H1 (cell line): ENCODE measurements around the gene KRTAP17-1. TPM values are rescaled to one million over a fixed set of nuclear protein-coding genes. Genes with fewer than 3 reads are reported as not detected.

ENCODE experiments used
- BACH1 ChIP-seq: IDR thresholded peaks from 2 replicates; pipeline ENCODE4 v1.6.1; 2012; ENCODE audit warnings: low read length, improper control_type of control experiment
- CHD1 ChIP-seq: IDR thresholded peaks from 2 replicates; pipeline ENCODE4 v1.6.1; 2012; ENCODE audit warnings: low read depth, low read length, improper control_type of control experiment
- POLR2A ChIP-seq, 2 experiments: IDR thresholded peaks; 1 replicate in 1 of 2; 2 replicates in 1 of 2; pipeline ENCODE4 v1.6.1; 2011; ENCODE audit warnings: low read depth in 2 of 2, low read length in 2 of 2, mild to moderate bottlenecking in 2 of 2; ENCODE audit errors: control extremely low read depth in 1 of 2
- SIN3A ChIP-seq, 2 experiments: IDR thresholded peaks in 1 of 2; conservative IDR thresholded peaks in 1 of 2; 2 replicates each; pipeline ENCODE4 v1.6.1; 2011 to 2012; ENCODE audit warnings: low read length in 2 of 2, improper control_type of control experiment in 1 of 2, low read depth in 1 of 2, mild to moderate bottlenecking in 1 of 2
- SIRT6 ChIP-seq: IDR thresholded peaks from one replicate; pipeline ENCODE4 v1.7.1; 2012; ENCODE audit warnings: low read length, inconsistent platforms
- SIX5 ChIP-seq: IDR thresholded peaks from 2 replicates; pipeline ENCODE4 v1.6.1; 2011; ENCODE audit warnings: mild to moderate bottlenecking, low read depth, low read length
- SP2 ChIP-seq: IDR thresholded peaks from 2 replicates; pipeline ENCODE4 v1.6.1; 2012; ENCODE audit warnings: mild to moderate bottlenecking, low read length, inconsistent platforms
- TEAD4 ChIP-seq: IDR thresholded peaks from 2 replicates; pipeline ENCODE4 v1.6.1; 2012; ENCODE audit warnings: low read depth, low read length, inconsistent platforms, mixed read lengths
- USF2 ChIP-seq: IDR thresholded peaks from 2 replicates; pipeline ENCODE4 v1.6.1; 2011; ENCODE audit warnings: low read length, improper control_type of control experiment
- polyA plus RNA-seq, 7 experiments: library from polyadenylated mRNA; depleted of rRNA in 3 of 7; stranded (reverse) in 5 of 7; unstranded in 2 of 7; fragments of >200 nt in 5 of 7; fragments of 200-250 nt in 2 of 7; gene quantifications; 1 replicate in 5 of 7; 2 replicates in 1 of 7; 4 replicates in 1 of 7; pipeline versions ENCODE4 v1.2.1 to v1.2.3, GENCODE V29; 2011 to 2013; ENCODE audit warnings: missing spikeins in 2 of 7, mixed read lengths in 2 of 7
- total RNA-seq: library from RNA; stranded (reverse); fragmentation: NEBNext Ultra II Directional; extraction: Animal tissue kit (Norgen Biotek cat#: 25700); gene quantifications from 2 replicates; pipeline ENCODE4 v1.2.1, GENCODE V29; 2021
- TF ChIP-seq, protein P1 (sequence below): fragments of 300-600 bp; sonication (generic); IDR thresholded peaks from 2 replicates; pipeline ENCODE4 v1.7.1; 2012; ENCODE audit warnings: low read length, moderate library complexity, mild to moderate bottlenecking, inconsistent platforms; ENCODE audit not compliant: insufficient replicate concordance

The KRTAP17-1 gene
- total and polyA plus RNA-seq, 2 of the 8 experiments (the other 6 are each of a cell fraction or from before 2014, with no cell fraction given): not detected

- TF ChIP-seq, protein P1, sequence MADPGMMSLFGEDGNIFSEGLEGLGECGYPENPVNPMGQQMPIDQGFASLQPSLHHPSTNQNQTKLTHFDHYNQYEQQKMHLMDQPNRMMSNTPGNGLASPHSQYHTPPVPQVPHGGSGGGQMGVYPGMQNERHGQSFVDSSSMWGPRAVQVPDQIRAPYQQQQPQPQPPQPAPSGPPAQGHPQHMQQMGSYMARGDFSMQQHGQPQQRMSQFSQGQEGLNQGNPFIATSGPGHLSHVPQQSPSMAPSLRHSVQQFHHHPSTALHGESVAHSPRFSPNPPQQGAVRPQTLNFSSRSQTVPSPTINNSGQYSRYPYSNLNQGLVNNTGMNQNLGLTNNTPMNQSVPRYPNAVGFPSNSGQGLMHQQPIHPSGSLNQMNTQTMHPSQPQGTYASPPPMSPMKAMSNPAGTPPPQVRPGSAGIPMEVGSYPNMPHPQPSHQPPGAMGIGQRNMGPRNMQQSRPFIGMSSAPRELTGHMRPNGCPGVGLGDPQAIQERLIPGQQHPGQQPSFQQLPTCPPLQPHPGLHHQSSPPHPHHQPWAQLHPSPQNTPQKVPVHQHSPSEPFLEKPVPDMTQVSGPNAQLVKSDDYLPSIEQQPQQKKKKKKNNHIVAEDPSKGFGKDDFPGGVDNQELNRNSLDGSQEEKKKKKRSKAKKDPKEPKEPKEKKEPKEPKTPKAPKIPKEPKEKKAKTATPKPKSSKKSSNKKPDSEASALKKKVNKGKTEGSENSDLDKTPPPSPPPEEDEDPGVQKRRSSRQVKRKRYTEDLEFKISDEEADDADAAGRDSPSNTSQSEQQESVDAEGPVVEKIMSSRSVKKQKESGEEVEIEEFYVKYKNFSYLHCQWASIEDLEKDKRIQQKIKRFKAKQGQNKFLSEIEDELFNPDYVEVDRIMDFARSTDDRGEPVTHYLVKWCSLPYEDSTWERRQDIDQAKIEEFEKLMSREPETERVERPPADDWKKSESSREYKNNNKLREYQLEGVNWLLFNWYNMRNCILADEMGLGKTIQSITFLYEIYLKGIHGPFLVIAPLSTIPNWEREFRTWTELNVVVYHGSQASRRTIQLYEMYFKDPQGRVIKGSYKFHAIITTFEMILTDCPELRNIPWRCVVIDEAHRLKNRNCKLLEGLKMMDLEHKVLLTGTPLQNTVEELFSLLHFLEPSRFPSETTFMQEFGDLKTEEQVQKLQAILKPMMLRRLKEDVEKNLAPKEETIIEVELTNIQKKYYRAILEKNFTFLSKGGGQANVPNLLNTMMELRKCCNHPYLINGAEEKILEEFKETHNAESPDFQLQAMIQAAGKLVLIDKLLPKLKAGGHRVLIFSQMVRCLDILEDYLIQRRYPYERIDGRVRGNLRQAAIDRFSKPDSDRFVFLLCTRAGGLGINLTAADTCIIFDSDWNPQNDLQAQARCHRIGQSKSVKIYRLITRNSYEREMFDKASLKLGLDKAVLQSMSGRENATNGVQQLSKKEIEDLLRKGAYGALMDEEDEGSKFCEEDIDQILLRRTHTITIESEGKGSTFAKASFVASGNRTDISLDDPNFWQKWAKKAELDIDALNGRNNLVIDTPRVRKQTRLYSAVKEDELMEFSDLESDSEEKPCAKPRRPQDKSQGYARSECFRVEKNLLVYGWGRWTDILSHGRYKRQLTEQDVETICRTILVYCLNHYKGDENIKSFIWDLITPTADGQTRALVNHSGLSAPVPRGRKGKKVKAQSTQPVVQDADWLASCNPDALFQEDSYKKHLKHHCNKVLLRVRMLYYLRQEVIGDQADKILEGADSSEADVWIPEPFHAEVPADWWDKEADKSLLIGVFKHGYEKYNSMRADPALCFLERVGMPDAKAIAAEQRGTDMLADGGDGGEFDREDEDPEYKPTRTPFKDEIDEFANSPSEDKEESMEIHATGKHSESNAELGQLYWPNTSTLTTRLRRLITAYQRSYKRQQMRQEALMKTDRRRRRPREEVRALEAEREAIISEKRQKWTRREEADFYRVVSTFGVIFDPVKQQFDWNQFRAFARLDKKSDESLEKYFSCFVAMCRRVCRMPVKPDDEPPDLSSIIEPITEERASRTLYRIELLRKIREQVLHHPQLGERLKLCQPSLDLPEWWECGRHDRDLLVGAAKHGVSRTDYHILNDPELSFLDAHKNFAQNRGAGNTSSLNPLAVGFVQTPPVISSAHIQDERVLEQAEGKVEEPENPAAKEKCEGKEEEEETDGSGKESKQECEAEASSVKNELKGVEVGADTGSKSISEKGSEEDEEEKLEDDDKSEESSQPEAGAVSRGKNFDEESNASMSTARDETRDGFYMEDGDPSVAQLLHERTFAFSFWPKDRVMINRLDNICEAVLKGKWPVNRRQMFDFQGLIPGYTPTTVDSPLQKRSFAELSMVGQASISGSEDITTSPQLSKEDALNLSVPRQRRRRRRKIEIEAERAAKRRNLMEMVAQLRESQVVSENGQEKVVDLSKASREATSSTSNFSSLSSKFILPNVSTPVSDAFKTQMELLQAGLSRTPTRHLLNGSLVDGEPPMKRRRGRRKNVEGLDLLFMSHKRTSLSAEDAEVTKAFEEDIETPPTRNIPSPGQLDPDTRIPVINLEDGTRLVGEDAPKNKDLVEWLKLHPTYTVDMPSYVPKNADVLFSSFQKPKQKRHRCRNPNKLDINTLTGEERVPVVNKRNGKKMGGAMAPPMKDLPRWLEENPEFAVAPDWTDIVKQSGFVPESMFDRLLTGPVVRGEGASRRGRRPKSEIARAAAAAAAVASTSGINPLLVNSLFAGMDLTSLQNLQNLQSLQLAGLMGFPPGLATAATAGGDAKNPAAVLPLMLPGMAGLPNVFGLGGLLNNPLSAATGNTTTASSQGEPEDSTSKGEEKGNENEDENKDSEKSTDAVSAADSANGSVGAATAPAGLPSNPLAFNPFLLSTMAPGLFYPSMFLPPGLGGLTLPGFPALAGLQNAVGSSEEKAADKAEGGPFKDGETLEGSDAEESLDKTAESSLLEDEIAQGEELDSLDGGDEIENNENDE: no peak
- TF ChIP-seq TEAD4: no peak
- TF ChIP-seq SIN3A (conservative IDR thresholded peaks at IDR 0.05 in 1 of 2, IDR thresholded peaks at IDR 0.05 in 1 of 2; ENCODE audit: low read depth in 1 of 2, low read length in 2 of 2): no peak
- TF ChIP-seq POLR2A (IDR thresholded peaks at IDR 0.05; ENCODE audit: control extremely low read depth in 1 of 2, low read depth in 2 of 2, low read length in 2 of 2): no peak
- TF ChIP-seq USF2: no peak
- no peak for TF ChIP-seq SP2
- TF ChIP-seq CHD1: no peak
- no peak for TF ChIP-seq BACH1
- no peak for TF ChIP-seq SIX5
- TF ChIP-seq SIRT6: no peak
Observed at GRCh38 chr17:41278176-41278955, 37.1 kb downstream of the KRTAP17-1 start (continued).
